Neural cell (in vitro differentiated cells): ENCODE results near the gene EFR3B. TPM values are rescaled to one million over a fixed set of nuclear protein-coding genes. Genes with fewer than 3 reads are reported as not detected.

Source experiments
- H2AFZ ChIP-seq: fragments of 200-600, 300-800 bp; sonication (generic), shearing (Covaris generic); 2 replicates; pipeline ENCODE4 v1.6.0; 2014; ENCODE audit warnings: low read depth, mild to moderate bottlenecking, antibody characterized with exemption, low read length, moderate library complexity
- H3F3A ChIP-seq: fragments of 200-600 bp; shearing (Covaris generic); 2 replicates; pipeline ENCODE4 v1.6.1; 2016; ENCODE audit warnings: mild to moderate bottlenecking, moderate library complexity, mixed read lengths, antibody characterized with exemption, low read length; ENCODE audit not compliant: insufficient read depth, poor library complexity, severe bottlenecking
- H3K27ac ChIP-seq: fragments of 200-600, 300-800 bp; sonication (generic), shearing (Covaris generic); 2 replicates; pipeline ENCODE4 v1.5.1; 2014; ENCODE audit warnings: mild to moderate bottlenecking, low read length, moderate library complexity
- H3K27me3 ChIP-seq: fragments of 300-800, 200-600 bp; sonication (generic), shearing (Covaris generic); 2 replicates; pipeline ENCODE4 v1.6.0; 2014; ENCODE audit warnings: mild to moderate bottlenecking, low read depth, low read length, moderate library complexity; ENCODE audit not compliant: insufficient read depth
- H3K36me3 ChIP-seq: fragments of 300-800, 200-600 bp; sonication (generic), shearing (Covaris generic); 2 replicates; pipeline ENCODE4 v1.5.1; 2014; ENCODE audit warnings: mild to moderate bottlenecking, antibody characterized with exemption, low read length, moderate library complexity; ENCODE audit not compliant: insufficient read depth
- H3K4me2 ChIP-seq: fragments of 300-800, 200-600 bp; sonication (generic), shearing (Covaris generic); 2 replicates; pipeline ENCODE4 v1.6.0; 2014; ENCODE audit warnings: mild to moderate bottlenecking, low read length
- H3K4me3 ChIP-seq: fragments of 300-800, 200-600 bp; sonication (generic), shearing (Covaris generic); 2 replicates; pipeline ENCODE4 v1.5.1; 2014; ENCODE audit warnings: mild to moderate bottlenecking, low read length, moderate library complexity
- H3K79me2 ChIP-seq: fragments of 200-600 bp; shearing (Covaris generic); replicated peaks from 2 replicates; pipeline ENCODE4 v1.6.0; 2014; ENCODE audit warnings: mild to moderate bottlenecking, low read length, moderate library complexity; ENCODE audit not compliant: insufficient read depth
- H3K9ac ChIP-seq: fragments of 300-800, 200-600 bp; sonication (generic), shearing (Covaris generic); 2 replicates; pipeline ENCODE4 v1.6.1; 2016; ENCODE audit warnings: mild to moderate bottlenecking, low read length, mixed read lengths
- H3K9me2 ChIP-seq: fragments of 200-600 bp; shearing (Covaris generic); 2 replicates; pipeline ENCODE4 v1.6.1; 2016; ENCODE audit warnings: mild to moderate bottlenecking, low read length, mixed read lengths; ENCODE audit not compliant: insufficient read depth
- H3K9me3 ChIP-seq: fragments of 200-600, 300-800 bp; sonication (generic), shearing (Covaris generic); 2 replicates; pipeline ENCODE4 v1.6.1; 2016; ENCODE audit warnings: mild to moderate bottlenecking, mixed run types, low read length, moderate library complexity, mixed read lengths
- H4K20me1 ChIP-seq: fragments of 200-600 bp; shearing (Covaris generic); 2 replicates; pipeline ENCODE4 v1.6.1; 2016; ENCODE audit warnings: mild to moderate bottlenecking, mixed run types; ENCODE audit not compliant: insufficient read depth
- EP300 ChIP-seq: fragments of 450-650 bp; conservative IDR thresholded peaks from 2 replicates; pipeline ENCODE4 v1.6.1; 2014; ENCODE audit warnings: antibody characterized with exemption, mild to moderate bottlenecking, moderate library complexity; ENCODE audit not compliant: poor library complexity, severe bottlenecking
- EZH2 ChIP-seq: fragments of 200-600, 300-800 bp; shearing (Covaris generic), sonication (generic); IDR thresholded peaks from 2 replicates; pipeline ENCODE4 v1.6.1; 2014; ENCODE audit warnings: antibody characterized with exemption, low read length, borderline replicate concordance, mild to moderate bottlenecking; ENCODE audit not compliant: insufficient read depth, poor library complexity, severe bottlenecking
- MXI1 ChIP-seq: fragments of 450-650 bp; conservative IDR thresholded peaks from 2 replicates; pipeline ENCODE4 v1.6.1; 2014; ENCODE audit warnings: antibody characterized with exemption, mild to moderate bottlenecking; ENCODE audit not compliant: poor library complexity, severe bottlenecking
- POLR2AphosphoS5 ChIP-seq: IDR thresholded peaks from 2 replicates; pipeline ENCODE4 v1.6.1; 2012
- RAD21 ChIP-seq: fragments of 450-650 bp; conservative IDR thresholded peaks from 2 replicates; pipeline ENCODE4 v1.6.1; 2014; ENCODE audit warnings: antibody characterized with exemption, mild to moderate bottlenecking, moderate library complexity
- REST ChIP-seq: IDR thresholded peaks from 2 replicates; pipeline ENCODE4 v1.6.1; 2012; ENCODE audit warnings: borderline replicate concordance
- SMC3 ChIP-seq: fragments of 450-650 bp; conservative IDR thresholded peaks from 2 replicates; pipeline ENCODE4 v1.6.1; 2014; ENCODE audit warnings: antibody characterized with exemption, mild to moderate bottlenecking, moderate library complexity; ENCODE audit not compliant: poor library complexity
- TAF1 ChIP-seq: IDR thresholded peaks from 2 replicates; pipeline ENCODE4 v1.6.1; 2012; ENCODE audit warnings: low read depth
- polyA plus RNA-seq: library from polyadenylated mRNA; depleted of rRNA; stranded (reverse); fragments of >200 nt; gene quantifications from 2 replicates; pipeline ENCODE4 v1.2.3, GENCODE V29; 2014
- TF ChIP-seq, protein P1 (sequence below): fragments of 450-650 bp; IDR thresholded peaks from 2 replicates; pipeline ENCODE4 v1.5.1; 2014; ENCODE audit warnings: antibody characterized with exemption, mild to moderate bottlenecking, moderate library complexity; ENCODE audit not compliant: poor library complexity, severe bottlenecking

Gene EFR3B
- polyA plus RNA-seq, 1 donor from 2014 or later = 29.3 TPM

DNA sequence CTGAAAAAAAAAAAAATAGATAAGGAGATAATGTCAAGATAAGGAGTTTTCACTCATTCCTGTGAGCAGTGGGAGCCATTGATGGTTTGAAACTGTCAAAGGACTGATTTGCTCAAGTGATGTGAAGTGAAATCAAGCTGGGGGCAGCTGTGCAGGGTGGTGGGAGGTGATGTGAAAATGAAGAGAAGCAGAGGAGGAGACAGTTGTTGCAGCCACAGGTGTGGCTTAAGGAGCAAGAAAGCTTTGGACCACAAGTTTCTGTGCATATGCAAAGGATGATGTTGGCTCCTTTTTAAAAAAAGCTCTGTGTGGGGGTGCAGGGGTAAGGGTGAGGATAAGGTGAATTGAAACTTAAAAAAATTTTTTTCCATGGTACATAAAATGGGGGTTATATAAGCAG is 8.3 kb downstream of the EFR3B start:
- Histone ChIP-seq H3K79me2 (peaks cover 18% of the 10 kb centered on the region), H3K9me2 (no peaks in the 10 kb centered on the region), H4K20me1 (no peaks in the 10 kb centered on the region), H3K4me2 (no peak overlapping the region), H3K9ac (no peak overlapping the region), H3K4me3 (no peak overlapping the region), H3K27me3 (no peaks in the 10 kb centered on the region), H3K36me3 (no peaks in the 10 kb centered on the region), H3K9me3 (no peaks in the 10 kb centered on the region), H3F3A (no peaks in the 10 kb centered on the region), H2AFZ (no peak overlapping the region), H3K27ac (no peak overlapping the region)
- TF ChIP-seq SMC3 = no peak
- TF ChIP-seq MXI1 = no peak
- no peak for TF ChIP-seq EP300
- no peak for TF ChIP-seq EZH2
- no peak for TF ChIP-seq REST
- no peak for TF ChIP-seq POLR2AphosphoS5
- no peak for TF ChIP-seq RAD21
- TF ChIP-seq, protein P1, sequence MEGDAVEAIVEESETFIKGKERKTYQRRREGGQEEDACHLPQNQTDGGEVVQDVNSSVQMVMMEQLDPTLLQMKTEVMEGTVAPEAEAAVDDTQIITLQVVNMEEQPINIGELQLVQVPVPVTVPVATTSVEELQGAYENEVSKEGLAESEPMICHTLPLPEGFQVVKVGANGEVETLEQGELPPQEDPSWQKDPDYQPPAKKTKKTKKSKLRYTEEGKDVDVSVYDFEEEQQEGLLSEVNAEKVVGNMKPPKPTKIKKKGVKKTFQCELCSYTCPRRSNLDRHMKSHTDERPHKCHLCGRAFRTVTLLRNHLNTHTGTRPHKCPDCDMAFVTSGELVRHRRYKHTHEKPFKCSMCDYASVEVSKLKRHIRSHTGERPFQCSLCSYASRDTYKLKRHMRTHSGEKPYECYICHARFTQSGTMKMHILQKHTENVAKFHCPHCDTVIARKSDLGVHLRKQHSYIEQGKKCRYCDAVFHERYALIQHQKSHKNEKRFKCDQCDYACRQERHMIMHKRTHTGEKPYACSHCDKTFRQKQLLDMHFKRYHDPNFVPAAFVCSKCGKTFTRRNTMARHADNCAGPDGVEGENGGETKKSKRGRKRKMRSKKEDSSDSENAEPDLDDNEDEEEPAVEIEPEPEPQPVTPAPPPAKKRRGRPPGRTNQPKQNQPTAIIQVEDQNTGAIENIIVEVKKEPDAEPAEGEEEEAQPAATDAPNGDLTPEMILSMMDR = no peak
- TF ChIP-seq TAF1 = no peak

GRCh38 chr2:25053041-25053440 is 11.2 kb downstream of the EFR3B start:
- Histone ChIP-seq H3K4me2 (no peak overlapping the region), H3K9me3 (no peaks in the 10 kb centered on the region), H3K27me3 (no peaks in the 10 kb centered on the region), H4K20me1 (no peaks in the 10 kb centered on the region), H3K4me3 (no peak overlapping the region), H3F3A (no peaks in the 10 kb centered on the region), H3K27ac (no peak overlapping the region), H3K79me2 (peaks cover 15% of the 10 kb centered on the region), H3K36me3 (no peaks in the 10 kb centered on the region), H3K9ac (no peak overlapping the region), H2AFZ (no peak overlapping the region), H3K9me2 (no peaks in the 10 kb centered on the region)
- TF ChIP-seq REST (no peak), EP300 (no peak), MXI1 (no peak), SMC3 (no peak), EZH2 (no peak), RAD21 (no peak), TAF1 (no peak), POLR2AphosphoS5 (no peak)
- TF ChIP-seq, protein P1 = no peak
